HG03159 (cell line): ENCODE results near the gene TBX18.

Source experiments
- ATAC-seq: cut with Tn5 transposase; IDR thresholded peaks from one replicate; pipeline ENCODE4 v1.9.1; 2021; ENCODE audit warnings: mild to moderate bottlenecking, moderate library complexity; ENCODE audit not compliant: unreplicated experiment

The TBX18 gene

DNA sequence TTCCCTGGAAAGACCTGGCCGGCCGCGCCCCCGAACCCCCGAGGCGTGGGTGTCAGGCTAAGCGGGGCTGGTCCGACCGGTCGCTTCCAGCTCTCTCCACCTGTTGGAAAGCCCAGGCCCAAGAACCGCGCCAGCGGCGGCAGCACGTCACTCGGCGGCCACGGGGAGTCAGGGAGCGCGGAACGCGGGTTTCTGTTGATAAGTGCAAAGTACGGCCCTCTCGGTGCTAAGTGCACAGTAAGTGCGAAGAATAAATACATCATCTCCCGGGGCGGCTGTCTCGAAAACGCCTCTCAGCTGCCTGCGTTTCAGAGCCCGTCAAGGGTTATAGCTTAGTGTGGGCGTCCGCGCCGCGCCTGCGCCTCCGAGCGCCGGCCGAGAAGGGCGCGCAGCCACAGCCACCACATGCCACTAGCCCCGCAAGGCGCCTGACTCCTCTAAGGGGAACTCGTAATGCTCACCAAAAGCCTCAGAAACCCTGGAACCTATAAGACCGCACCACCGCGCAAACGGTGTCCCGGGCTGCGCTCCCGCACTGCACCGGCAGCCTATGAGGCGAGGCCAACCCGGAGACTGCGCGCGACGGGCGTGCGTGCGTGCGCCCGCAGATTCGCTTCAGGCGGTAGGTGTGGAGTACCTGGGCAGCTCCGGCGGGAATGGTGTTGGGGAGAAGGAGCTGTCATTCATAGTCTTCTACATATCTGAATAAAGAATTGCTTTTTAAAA lies 9.2 kb upstream of the TBX18 start:
- ATAC-seq: no peak

DNA sequence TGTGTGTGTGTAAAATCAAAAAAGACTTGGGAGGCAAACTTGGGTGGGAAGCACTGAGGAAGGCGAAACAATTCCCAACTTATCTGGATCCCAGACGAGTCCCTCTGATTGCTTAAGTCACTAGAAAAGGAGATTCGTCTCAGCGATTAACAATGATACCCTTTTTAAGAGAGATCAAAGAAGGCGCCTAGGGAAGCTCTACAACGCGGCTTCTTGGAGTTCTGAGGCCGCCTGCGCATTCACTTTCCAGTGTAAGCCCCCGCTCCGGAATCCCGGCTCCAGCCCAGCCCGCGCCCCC lies 8.7 kb upstream of the TBX18 start:
- ATAC-seq: no peak

DNA sequence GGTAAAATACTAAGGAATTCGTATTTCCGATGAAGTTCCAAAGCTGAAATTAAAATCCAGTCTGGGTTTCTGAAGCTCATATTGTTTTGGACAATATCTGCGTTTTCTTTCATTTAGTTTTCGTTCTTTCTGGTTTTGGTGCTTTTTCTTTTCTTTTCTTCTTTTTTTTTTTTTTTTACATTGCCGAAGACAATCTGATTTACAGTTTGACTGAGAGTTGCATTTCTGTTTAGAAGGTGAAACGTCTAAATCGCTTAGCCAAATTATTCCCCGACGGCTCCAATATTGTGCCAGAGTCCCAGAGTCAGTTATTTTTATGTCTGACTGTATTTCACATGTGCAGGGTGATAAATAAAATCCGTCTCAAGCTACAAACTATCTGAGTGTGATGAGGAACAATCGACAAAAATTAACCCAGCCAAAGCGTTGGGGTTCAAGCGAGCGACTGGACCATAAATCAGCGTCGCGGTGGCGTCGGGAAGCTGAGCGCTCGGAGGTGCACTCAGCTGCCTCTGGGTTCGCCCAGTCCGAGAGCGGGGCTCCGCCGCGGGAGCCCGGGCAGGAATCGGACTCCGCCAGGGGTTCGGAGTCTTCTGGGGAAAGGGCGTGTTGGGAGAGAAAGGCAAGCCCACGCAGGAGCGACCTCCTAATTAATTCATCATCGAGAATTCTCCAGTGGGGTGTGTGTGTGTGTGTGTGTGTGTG lies 8.2 kb upstream of the TBX18 start:
- no peak for ATAC-seq

DNA sequence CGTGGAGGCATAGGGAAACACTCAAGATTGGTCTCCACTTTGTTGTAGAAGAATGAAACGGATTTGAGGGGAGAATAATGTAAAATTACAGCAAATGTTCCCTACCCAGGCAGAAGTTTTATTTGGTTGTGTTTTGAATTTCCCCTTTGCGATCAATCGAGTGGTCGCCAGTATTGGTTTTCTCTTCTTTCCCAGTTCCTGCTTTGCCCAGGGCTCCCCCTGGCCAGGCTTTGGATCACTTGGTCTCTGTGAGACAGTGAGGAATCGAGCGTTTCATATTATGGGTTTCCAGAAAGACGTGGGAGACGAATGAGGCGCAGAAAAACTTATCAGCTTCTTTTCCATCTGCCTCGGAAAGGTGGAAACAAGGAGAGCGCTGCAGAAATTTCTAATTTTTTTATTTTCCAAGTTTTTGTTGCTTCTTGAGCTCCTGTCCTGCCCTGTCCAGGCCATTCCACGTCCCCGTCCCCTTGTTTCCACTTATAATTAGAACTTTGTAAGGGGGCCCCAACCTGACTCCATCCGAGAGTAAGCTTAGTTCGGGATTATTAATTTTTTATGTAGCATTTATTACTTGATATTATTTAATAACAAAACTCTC lies 7.5 kb upstream of the TBX18 start:
- no peak for ATAC-seq

DNA sequence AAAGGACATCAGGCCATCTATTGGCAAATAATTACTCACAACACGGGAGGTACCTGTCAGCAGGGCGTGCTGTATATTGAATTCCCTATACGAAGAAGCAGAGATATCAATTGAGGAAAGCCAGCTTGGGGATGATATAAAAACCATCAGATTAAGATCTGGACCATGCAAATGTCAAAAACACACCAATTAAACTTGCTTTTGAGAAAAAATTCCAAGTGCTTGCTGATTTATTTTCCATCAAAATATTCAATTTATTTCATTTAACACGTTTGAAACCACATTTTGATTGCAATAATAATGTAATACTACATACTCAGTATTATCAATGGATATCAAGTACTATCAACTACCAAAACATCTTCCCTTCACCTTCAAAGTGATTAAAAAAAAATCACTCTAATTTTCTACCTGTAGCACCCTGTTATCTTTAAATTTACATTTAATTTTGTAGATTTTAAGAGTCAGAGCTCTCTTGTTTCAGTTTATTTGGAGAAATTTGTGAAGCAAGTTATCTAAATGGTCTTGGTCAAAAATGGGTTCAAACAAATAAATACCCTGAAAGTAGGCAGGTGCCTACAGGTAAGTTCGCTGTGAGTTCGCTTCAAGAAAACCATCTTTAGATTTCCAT lies 6.8 kb upstream of the TBX18 start:
- no peak for ATAC-seq

GRCh38 chr6:84770521-84770920 lies 6.1 kb upstream of the TBX18 start:
- no peak for ATAC-seq

DNA sequence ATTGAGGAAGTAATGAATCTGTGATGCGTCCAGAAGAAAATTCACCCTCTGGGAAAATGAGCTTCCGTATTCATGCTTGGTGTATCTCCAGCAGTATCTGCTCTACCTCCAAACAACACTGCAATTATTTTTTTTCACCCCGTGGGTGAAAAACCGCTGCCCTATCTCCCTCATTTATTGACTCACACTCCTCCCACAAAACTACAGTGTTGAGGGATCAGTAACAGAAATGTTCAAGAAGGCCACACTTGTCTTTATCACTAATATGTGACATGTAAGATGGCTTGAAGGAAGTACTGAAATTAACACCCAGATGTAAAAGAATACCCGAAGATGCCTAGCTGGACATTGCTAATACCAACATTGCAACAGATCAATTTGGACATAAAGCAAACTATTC lies 4.9 kb upstream of the TBX18 start:
- no peak for ATAC-seq

GRCh38 chr6:84768442-84769174 lies 4.2 kb upstream of the TBX18 start:
- ATAC-seq: no peak

GRCh38 chr6:84767526-84768201 lies 3.3 kb upstream of the TBX18 start:
- ATAC-seq: no peak

DNA sequence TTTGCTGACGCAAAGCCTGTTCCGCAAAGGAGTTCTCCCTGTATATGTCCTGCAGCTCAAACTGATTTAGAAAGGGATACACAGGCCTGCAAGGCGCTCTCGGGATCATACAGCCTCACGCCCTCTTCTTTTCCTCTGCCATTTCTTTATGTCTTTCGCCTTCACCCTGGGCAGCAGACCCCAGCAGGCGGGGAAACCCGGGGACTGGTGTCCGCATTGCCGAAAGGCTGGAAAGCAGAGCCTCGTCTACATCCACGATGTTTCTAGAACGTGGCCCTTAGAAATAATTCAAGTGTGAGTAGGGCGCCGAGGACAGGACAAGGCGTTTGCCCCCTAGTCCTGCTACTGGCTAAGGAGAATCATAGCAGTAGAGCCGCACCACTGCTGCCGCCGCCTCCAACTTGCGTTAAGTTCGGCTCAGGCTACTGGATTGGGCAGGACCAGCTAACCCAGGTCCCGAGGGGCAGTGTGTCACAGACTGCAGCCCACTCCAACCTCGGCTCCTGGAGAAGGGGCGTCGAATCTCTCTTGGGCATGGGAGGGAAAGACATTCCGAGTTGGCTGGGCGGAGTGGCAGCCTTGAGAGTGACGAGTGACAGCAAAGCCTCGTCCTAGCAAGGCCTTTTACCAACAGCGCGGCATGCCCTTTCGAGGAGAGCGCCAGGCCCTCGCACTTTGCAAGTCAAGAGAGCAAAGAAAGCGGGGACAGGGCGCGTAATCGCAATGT lies 2.6 kb upstream of the TBX18 start:
- ATAC-seq: no peak

GRCh38 chr6:84766118-84766798 lies 1.9 kb upstream of the TBX18 start:
- no peak for ATAC-seq

GRCh38 chr6:84763886-84764331 lies 489 bp downstream of the TBX18 start:
- no peak for ATAC-seq

GRCh38 chr6:84763003-84763885 lies 1.2 kb downstream of the TBX18 start:
- no peak for ATAC-seq

DNA sequence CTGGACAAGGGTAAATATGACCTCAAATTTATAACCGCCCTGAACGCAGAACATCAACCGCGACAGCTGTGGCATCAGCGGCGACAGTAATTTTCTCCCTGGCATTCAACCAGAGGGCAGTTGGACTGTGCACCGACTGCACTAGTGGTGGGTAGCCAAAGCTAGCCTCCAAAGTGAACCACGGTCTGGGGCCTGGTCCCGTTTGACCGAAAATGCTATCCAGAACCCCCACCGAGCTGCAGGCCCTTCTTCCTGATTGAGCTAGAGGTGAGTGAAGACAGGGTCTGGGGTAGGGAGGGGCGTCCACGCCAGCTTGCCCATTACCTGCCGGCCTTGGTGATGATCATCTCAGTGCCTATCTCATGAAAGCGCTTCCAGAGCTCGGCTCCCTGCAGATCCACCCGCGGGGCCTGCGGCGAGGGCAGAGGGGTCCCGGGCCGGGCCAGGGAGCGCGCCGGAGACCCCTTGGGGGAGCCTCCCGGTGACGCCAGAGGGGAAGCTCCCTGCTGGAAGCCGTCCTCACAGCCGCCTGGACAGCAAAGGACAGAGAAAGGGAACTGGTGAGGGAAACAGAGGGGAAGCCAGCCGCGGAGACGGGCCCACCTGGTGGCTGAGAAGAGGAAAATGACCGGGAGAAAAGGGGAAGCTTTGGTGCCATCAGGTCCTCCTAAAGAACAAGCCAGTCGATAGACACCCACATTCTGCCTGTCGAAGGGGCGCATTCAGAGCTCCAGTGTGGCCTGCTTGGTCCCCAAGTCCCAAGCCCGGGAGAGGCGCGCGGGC lies 2.0 kb downstream of the TBX18 start:
- ATAC-seq: no peak

GRCh38 chr6:84758486-84758885 lies 5.9 kb downstream of the TBX18 start:
- ATAC-seq: no peak

GRCh38 chr6:84756877-84757276 lies 7.5 kb downstream of the TBX18 start:
- no peak for ATAC-seq

DNA sequence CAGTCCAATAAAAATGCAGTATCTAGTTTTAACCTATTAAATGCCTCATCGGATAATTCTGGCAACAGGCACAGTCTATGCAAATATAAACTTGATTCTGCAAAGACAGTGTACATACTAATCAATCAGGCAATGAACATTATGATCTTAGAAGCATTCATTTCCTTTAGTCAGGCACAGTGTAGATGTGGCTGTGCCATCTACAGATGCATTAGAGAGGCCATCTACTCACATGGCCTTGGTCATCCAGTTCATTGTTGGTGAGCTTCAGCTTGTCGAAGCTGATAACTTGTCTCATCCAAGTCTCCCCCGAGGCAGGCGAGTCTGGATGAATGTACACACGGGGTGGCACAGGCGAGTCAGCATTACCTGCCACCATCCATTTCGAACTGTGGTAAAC lies 7.9 kb downstream of the TBX18 start:
- no peak for ATAC-seq

DNA sequence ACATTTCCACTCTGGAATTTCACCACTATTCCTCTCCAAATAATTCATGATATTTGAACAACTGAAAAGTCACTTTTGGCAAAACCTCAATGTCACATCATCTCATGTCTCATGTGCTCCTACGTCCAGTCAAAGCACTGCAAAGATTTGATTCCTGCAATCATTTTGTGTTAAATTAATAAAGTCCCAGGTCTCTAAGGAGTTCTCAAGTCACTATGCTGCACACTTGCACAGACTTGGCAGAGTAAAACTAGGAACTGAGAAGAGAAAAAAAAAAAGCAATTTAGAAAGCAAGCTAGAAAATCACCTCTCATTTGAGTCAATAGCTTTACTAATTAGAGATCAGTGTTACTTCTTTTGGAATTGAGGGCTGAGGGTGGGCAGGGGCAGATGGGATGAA lies 11.2 kb downstream of the TBX18 start:
- no peak for ATAC-seq
